HEK293 (cell line): ENCODE measurements around the gene CDH23.
A peak's percentile ranks its signal among the peaks of the same experiment; 100 is the strongest.

Experiments
- CTCF ChIA-PET: fragments of 350-600 bp; formaldehyde crosslinking; extraction: SDS; loops from one replicate; lab custom pipeline; 2021; ENCODE audit warnings: antibody characterized with exemption; lab: Yijun Ruan, JAX
- POLR2A ChIA-PET: fragments of 300-600 bp; formaldehyde crosslinking; extraction: SDS; loops from one replicate; lab custom pipeline; 2020; ENCODE audit warnings: antibody characterized with exemption, inconsistent platforms; lab: Yijun Ruan, JAX
- H3K27ac ChIP-seq: fragments of 200-500 bp; sonication (Bioruptor generic); 2 replicates; pipeline ENCODE4 v1.5.1; 2014; ENCODE audit warnings: low read depth, low read length, control low read depth, inconsistent platforms; ENCODE audit errors: extremely low read depth
- H3K36me3 ChIP-seq, 2 experiments: fragments of 200-500 bp in 1 of 2; sonication (Bioruptor generic) in 1 of 2; 1 replicate in 1 of 2; 2 replicates in 1 of 2; pipeline ENCODE4 v1.5.1; 2014 to 2017; ENCODE audit warnings: inconsistent platforms in 2 of 2, low read length in 2 of 2; ENCODE audit not compliant: control insufficient read depth in 2 of 2, insufficient read depth in 1 of 2
- H3K4me1 ChIP-seq: fragments of 200-500 bp; sonication (Bioruptor generic); 2 replicates; pipeline ENCODE4 v1.5.1; 2014; ENCODE audit warnings: mild to moderate bottlenecking, low read length, inconsistent platforms; ENCODE audit not compliant: control insufficient read depth, insufficient read depth
- H3K4me3 ChIP-seq: 2 replicates; pipeline ENCODE4 v1.5.1; 2011; ENCODE audit warnings: low read depth, mild to moderate bottlenecking, control low read depth, low read length, moderate library complexity
- H3K9me3 ChIP-seq: fragments of 200-500 bp; sonication (Bioruptor generic); 2 replicates; pipeline ENCODE4 v1.5.1; 2014; ENCODE audit warnings: low read depth, low read length, inconsistent platforms; ENCODE audit not compliant: control insufficient read depth, insufficient read depth
- KLF8 ChIP-seq: fragments of 450-650 bp; formaldehyde crosslinking; IDR thresholded peaks from 2 replicates; pipeline ENCODE4 v1.5.1; 2016; ENCODE audit warnings: missing biosample characterization, missing genetic modification characterization
- REPIN1 ChIP-seq: fragments of 450-650 bp; formaldehyde crosslinking; IDR thresholded peaks from 2 replicates; pipeline ENCODE4 v1.5.1; 2017; ENCODE audit warnings: missing biosample characterization, missing genetic modification characterization, low read depth
- SP3 ChIP-seq: fragments of 450-650 bp; formaldehyde crosslinking; IDR thresholded peaks from 2 replicates; pipeline ENCODE4 v1.5.1; 2016; ENCODE audit warnings: missing biosample characterization, missing genetic modification characterization
- TCF7L2 ChIP-seq: IDR thresholded peaks from 2 replicates; pipeline ENCODE4 v1.6.1; 2011; ENCODE audit warnings: low read depth, mild to moderate bottlenecking, inconsistent platforms, low read length, moderate library complexity, borderline replicate concordance
- TRIM28 ChIP-seq: IDR thresholded peaks from 2 replicates; pipeline ENCODE4 v1.6.1; 2011; ENCODE audit warnings: low read length, control low read depth, borderline replicate concordance
- ZBTB1 ChIP-seq: fragments of 450-650 bp; formaldehyde crosslinking; IDR thresholded peaks from 2 replicates; pipeline ENCODE4 v1.5.1; 2016; ENCODE audit warnings: missing biosample characterization, missing genetic modification characterization
- ZBTB17 ChIP-seq: fragments of 450-650 bp; formaldehyde crosslinking; IDR thresholded peaks from 2 replicates; pipeline ENCODE4 v1.5.1; 2016; ENCODE audit warnings: missing biosample characterization, missing genetic modification characterization
- ZBTB48 ChIP-seq: fragments of 450-650 bp; formaldehyde crosslinking; IDR thresholded peaks from 2 replicates; pipeline ENCODE4 v1.5.1; 2016; ENCODE audit warnings: missing biosample characterization, missing genetic modification characterization
- ZNF157 ChIP-seq: fragments of 450-650 bp; formaldehyde crosslinking; IDR thresholded peaks from 2 replicates; pipeline ENCODE4 v1.5.1; 2016; ENCODE audit warnings: missing biosample characterization, missing genetic modification characterization
- ZNF221 ChIP-seq: fragments of 450-650 bp; formaldehyde crosslinking; IDR thresholded peaks from 2 replicates; pipeline ENCODE4 v1.5.1; 2017; ENCODE audit warnings: missing biosample characterization, missing genetic modification characterization, borderline replicate concordance
- ZNF23 ChIP-seq: fragments of 450-650 bp; formaldehyde crosslinking; IDR thresholded peaks from 2 replicates; pipeline ENCODE4 v1.5.1; 2016; ENCODE audit warnings: missing biosample characterization, missing genetic modification characterization, borderline replicate concordance
- ZNF549 ChIP-seq: fragments of 450-650 bp; IDR thresholded peaks from 2 replicates; pipeline ENCODE4 v1.5.1; 2018; ENCODE audit warnings: missing biosample characterization, missing genetic modification characterization, mild to moderate bottlenecking, inconsistent platforms, moderate library complexity
- ZNF571 ChIP-seq: fragments of 450-650 bp; formaldehyde crosslinking; IDR thresholded peaks from 2 replicates; pipeline ENCODE4 v1.5.0; 2017; ENCODE audit warnings: missing biosample characterization, missing genetic modification characterization
- ZNF747 ChIP-seq: fragments of 450-650 bp; formaldehyde crosslinking; IDR thresholded peaks from 2 replicates; pipeline ENCODE4 v1.5.1; 2016; ENCODE audit warnings: missing biosample characterization, missing genetic modification characterization
- ZNF785 ChIP-seq: fragments of 450-650 bp; formaldehyde crosslinking; IDR thresholded peaks from 2 replicates; pipeline ENCODE4 v1.5.1; 2016; ENCODE audit warnings: missing biosample characterization, missing genetic modification characterization
- ZSCAN16 ChIP-seq: fragments of 450-650 bp; formaldehyde crosslinking; IDR thresholded peaks from 2 replicates; pipeline ENCODE4 v1.5.1; 2016; ENCODE audit warnings: missing biosample characterization, missing genetic modification characterization
- TF ChIP-seq, protein P1 (sequence below): fragments of 450-650 bp; formaldehyde crosslinking; IDR thresholded peaks from 2 replicates; pipeline ENCODE4 v1.5.1; 2016; ENCODE audit warnings: missing biosample characterization, missing genetic modification characterization
- TF ChIP-seq, protein P2 (sequence below): fragments of 450-650 bp; formaldehyde crosslinking; IDR thresholded peaks from 2 replicates; pipeline ENCODE4 v1.5.1; 2016; ENCODE audit warnings: missing biosample characterization, missing genetic modification characterization
- TF ChIP-seq, protein P3 (sequence below): fragments of 450-650 bp; formaldehyde crosslinking; IDR thresholded peaks from 2 replicates; pipeline ENCODE4 v1.5.1; 2017; ENCODE audit warnings: missing biosample characterization, missing genetic modification characterization
- TF ChIP-seq, protein P4 (sequence below): fragments of 450-650 bp; formaldehyde crosslinking; IDR thresholded peaks from 2 replicates; pipeline ENCODE4 v1.5.1; 2016; ENCODE audit warnings: missing biosample characterization, missing genetic modification characterization

The CDH23 gene

GRCh38 chr10:71577345-71577744 is 180.6 kb downstream of the CDH23 start (continued):
- TF ChIP-seq ZNF221 (tag by site-specific recombination), result no peak
- TF ChIP-seq ZNF785, result no peak

GRCh38 chr10:71578069-71578468 is 181.3 kb downstream of the CDH23 start:
- H3K36me3 ChIP-seq, result no peaks in the 10 kb centered on the region
- no peak for TF ChIP-seq REPIN1 (tag by site-specific recombination)
- no peak for TF ChIP-seq ZBTB1 (tag by site-specific recombination)
- TF ChIP-seq, protein P1, sequence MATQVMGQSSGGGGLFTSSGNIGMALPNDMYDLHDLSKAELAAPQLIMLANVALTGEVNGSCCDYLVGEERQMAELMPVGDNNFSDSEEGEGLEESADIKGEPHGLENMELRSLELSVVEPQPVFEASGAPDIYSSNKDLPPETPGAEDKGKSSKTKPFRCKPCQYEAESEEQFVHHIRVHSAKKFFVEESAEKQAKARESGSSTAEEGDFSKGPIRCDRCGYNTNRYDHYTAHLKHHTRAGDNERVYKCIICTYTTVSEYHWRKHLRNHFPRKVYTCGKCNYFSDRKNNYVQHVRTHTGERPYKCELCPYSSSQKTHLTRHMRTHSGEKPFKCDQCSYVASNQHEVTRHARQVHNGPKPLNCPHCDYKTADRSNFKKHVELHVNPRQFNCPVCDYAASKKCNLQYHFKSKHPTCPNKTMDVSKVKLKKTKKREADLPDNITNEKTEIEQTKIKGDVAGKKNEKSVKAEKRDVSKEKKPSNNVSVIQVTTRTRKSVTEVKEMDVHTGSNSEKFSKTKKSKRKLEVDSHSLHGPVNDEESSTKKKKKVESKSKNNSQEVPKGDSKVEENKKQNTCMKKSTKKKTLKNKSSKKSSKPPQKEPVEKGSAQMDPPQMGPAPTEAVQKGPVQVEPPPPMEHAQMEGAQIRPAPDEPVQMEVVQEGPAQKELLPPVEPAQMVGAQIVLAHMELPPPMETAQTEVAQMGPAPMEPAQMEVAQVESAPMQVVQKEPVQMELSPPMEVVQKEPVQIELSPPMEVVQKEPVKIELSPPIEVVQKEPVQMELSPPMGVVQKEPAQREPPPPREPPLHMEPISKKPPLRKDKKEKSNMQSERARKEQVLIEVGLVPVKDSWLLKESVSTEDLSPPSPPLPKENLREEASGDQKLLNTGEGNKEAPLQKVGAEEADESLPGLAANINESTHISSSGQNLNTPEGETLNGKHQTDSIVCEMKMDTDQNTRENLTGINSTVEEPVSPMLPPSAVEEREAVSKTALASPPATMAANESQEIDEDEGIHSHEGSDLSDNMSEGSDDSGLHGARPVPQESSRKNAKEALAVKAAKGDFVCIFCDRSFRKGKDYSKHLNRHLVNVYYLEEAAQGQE (tag by site-specific recombination), result peak; percentile 90
- TF ChIP-seq, all 188 proteins: peak for 1
- ChIA-PET CTCF (interaction anchor here (1.3 to 2.5 kb wide), 2 partner anchors 8 to 32 kb away, joined by 4 to 15 read pairs; no protein-coding TSS in a partner anchor), POLR2A (no interaction called here)
- H3K9me3 ChIP-seq, result no peaks in the 10 kb centered on the region
- H3K4me3 ChIP-seq, result no peak overlapping the region
- no peaks in the 10 kb centered on the region for H3K4me1 ChIP-seq
- no peak overlapping the region for H3K27ac ChIP-seq

DNA sequence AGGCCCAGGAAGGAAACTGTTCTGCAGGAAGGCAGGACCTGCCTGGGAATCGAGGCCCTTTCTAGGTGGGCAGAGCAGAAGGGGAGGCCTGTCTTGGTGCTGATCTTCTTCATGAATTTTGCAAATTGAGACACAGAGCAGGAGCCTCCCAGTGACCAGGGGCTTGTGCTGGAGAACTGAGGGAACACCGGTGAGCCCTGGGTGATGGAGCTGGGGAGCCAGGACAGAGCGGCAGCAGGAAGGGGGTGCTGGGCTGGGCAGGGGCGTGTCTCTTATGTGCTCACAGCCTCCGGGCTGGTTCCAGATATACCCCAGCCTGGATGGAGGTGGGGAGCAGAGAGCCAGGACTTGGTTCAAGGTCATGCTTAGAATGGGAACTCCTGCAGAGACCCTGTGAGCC is 182.9 kb downstream of the CDH23 start:
- Histone ChIP-seq H3K4me3 (no peak overlapping the region), H3K9me3 (no peaks in the 10 kb centered on the region), H3K27ac (no peak overlapping the region), H3K36me3 (no peaks in the 10 kb centered on the region), H3K4me1 (no peaks in the 10 kb centered on the region)
- TF ChIP-seq ZNF549 (tag by site-specific recombination), result no peak
- TF ChIP-seq KLF8 (tag by site-specific recombination), result no peak
- TF ChIP-seq ZBTB48 (tag by site-specific recombination), result no peak
- TF ChIP-seq ZSCAN16 (tag by site-specific recombination), result no peak
- TF ChIP-seq TCF7L2, result no peak
- no peak for TF ChIP-seq SP3 (tag by site-specific recombination)
- no peak for TF ChIP-seq ZNF571 (tag by site-specific recombination)
- no peak for TF ChIP-seq ZNF747 (tag by site-specific recombination)
- TF ChIP-seq, protein P2, sequence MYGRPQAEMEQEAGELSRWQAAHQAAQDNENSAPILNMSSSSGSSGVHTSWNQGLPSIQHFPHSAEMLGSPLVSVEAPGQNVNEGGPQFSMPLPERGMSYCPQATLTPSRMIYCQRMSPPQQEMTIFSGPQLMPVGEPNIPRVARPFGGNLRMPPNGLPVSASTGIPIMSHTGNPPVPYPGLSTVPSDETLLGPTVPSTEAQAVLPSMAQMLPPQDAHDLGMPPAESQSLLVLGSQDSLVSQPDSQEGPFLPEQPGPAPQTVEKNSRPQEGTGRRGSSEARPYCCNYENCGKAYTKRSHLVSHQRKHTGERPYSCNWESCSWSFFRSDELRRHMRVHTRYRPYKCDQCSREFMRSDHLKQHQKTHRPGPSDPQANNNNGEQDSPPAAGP (tag by site-specific recombination), result no peak
- POLR2A ChIA-PET, result no interaction called here
- CTCF ChIA-PET, result interaction anchor here (0.6 to 2.5 kb wide), 2 partner anchors 10 to 232 kb away, joined by 3 to 15 read pairs; no protein-coding TSS in a partner anchor

- H3K9me3 ChIP-seq, result no peaks in the 10 kb centered on the region
- H3K4me1 ChIP-seq, result no peaks in the 10 kb centered on the region
- H3K4me3 ChIP-seq, result no peak overlapping the region
- TF ChIP-seq TRIM28, result no peak
- TF ChIP-seq, protein P3, sequence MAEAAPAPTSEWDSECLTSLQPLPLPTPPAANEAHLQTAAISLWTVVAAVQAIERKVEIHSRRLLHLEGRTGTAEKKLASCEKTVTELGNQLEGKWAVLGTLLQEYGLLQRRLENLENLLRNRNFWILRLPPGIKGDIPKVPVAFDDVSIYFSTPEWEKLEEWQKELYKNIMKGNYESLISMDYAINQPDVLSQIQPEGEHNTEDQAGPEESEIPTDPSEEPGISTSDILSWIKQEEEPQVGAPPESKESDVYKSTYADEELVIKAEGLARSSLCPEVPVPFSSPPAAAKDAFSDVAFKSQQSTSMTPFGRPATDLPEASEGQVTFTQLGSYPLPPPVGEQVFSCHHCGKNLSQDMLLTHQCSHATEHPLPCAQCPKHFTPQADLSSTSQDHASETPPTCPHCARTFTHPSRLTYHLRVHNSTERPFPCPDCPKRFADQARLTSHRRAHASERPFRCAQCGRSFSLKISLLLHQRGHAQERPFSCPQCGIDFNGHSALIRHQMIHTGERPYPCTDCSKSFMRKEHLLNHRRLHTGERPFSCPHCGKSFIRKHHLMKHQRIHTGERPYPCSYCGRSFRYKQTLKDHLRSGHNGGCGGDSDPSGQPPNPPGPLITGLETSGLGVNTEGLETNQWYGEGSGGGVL (tag by site-specific recombination), result no peak
- TF ChIP-seq ZBTB17 (tag by site-specific recombination), result peak; percentile 81
- TF ChIP-seq, protein P4, sequence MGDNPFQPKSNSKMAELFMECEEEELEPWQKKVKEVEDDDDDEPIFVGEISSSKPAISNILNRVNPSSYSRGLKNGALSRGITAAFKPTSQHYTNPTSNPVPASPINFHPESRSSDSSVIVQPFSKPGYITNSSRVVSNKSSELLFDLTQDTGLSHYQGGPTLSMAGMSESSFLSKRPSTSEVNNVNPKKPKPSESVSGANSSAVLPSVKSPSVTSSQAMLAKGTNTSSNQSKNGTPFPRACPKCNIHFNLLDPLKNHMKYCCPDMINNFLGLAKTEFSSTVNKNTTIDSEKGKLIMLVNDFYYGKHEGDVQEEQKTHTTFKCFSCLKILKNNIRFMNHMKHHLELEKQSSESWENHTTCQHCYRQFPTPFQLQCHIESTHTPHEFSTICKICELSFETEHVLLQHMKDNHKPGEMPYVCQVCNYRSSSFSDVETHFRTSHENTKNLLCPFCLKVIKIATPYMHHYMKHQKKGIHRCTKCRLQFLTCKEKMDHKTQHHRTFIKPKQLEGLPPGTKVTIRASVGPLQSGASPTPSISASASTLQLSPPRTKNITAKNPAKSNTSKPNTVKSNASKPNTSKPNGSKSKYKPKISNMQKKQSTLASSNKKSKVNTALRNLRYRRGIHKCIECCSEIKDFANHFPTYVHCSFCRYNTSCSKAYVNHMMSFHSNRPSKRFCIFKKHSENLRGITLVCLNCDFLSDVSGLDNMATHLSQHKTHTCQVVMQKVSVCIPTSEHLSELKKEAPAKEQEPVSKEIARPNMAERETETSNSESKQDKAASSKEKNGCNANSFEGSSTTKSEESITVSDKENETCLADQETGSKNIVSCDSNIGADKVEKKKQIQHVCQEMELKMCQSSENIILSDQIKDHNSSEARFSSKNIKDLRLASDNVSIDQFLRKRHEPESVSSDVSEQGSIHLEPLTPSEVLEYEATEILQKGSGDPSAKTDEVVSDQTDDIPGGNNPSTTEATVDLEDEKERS, result no peak
- no peak for TF ChIP-seq ZNF157 (tag by site-specific recombination)
- TF ChIP-seq ZNF23 (tag by site-specific recombination), result peak; percentile 67; the same call in 1 of the 2 replicates
- H3K27ac ChIP-seq, result no peak overlapping the region
- H3K36me3 ChIP-seq, result no peaks in the 10 kb centered on the region
- POLR2A ChIA-PET, result no interaction called here
- CTCF ChIA-PET, result interaction anchor here (2.5 kb wide), 1 partner anchor 10 kb away, joined by 15 read pairs; no protein-coding TSS in a partner anchor
These were observed 183.7 kb downstream of the CDH23 start for GRCh38 chr10:71580415-71580814.
